ENCODE results near the gene ASTE1.

ASTE1 gene

DNA sequence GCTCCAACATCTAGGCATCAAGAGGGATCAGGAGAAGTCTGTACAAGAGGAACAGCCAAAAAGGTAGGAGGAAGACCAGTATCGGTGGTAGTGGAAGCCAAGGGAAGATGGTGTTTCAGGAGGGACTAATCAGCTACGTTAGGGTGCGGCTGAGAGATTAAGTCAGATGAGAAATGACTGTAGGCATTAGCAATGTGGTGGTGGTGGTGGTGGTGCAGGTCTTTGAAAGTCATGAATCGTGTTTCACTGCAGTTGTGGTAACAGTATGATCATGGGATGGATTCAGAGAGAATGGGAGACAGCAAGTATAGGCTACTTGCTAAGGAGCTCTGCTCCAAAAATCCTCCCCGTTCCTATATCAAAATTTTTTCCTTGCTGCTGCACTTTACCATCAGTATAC is 35.5 kb downstream of the ASTE1 start:
- TF ChIP-seq, protein P1, sequence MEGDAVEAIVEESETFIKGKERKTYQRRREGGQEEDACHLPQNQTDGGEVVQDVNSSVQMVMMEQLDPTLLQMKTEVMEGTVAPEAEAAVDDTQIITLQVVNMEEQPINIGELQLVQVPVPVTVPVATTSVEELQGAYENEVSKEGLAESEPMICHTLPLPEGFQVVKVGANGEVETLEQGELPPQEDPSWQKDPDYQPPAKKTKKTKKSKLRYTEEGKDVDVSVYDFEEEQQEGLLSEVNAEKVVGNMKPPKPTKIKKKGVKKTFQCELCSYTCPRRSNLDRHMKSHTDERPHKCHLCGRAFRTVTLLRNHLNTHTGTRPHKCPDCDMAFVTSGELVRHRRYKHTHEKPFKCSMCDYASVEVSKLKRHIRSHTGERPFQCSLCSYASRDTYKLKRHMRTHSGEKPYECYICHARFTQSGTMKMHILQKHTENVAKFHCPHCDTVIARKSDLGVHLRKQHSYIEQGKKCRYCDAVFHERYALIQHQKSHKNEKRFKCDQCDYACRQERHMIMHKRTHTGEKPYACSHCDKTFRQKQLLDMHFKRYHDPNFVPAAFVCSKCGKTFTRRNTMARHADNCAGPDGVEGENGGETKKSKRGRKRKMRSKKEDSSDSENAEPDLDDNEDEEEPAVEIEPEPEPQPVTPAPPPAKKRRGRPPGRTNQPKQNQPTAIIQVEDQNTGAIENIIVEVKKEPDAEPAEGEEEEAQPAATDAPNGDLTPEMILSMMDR (IDR thresholded peaks at IDR 0.05; ENCODE audit: low read depth, low read length), result no peak
- H3K4me3 ChIP-seq (replicated peaks in 1 of 2; ENCODE audit: low read depth in 2 of 2, low read length in 2 of 2), result no peak overlapping the region
- DNase-seq (ENCODE audit: low read depth in 2 of 2), result no peak

DNA sequence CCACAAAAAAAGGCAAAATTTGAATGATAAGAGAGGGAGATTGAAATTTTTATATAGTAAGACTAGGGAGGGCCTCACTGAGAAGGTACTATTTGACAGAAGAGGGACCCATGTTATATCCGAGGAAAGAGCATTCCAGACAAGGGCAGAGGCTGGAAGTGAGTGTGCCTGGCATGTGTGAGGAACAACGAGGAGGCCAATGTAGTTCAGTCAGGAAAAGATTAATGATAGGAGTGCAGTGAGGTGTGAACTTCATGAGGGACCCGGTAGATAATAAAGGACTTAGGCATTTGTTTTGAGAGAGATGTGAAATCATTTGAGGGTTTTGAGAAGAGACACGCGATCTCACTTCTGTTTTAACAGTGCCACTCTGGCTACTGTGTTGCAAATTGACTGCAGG is 36.3 kb downstream of the ASTE1 start:
- no peak for DNase-seq (ENCODE audit: low read depth in 2 of 2)
- TF ChIP-seq, protein P1 (IDR thresholded peaks at IDR 0.05; ENCODE audit: low read depth, low read length), result no peak

DNA sequence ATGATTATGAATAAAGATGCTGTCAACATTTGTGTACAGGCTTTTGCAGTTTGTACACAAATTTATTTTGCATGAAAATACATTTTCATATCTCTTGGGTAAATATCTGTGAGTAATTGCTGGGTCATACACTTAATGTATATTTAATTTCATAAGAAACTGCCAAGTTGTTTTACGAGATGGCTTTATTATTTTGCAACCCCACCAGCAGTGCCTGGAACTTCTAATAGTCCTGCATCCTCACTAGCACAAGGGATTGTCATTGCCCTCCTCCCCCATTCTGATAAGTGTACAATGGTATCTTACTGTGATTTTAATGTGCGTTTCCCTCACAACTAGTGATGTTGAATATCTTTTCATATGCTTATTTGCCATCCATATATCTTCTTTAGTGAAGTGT is 45.2 kb downstream of the ASTE1 start:
- DNase-seq (ENCODE audit: low read depth in 2 of 2), result no peak
- TF ChIP-seq, protein P1 (IDR thresholded peaks at IDR 0.05; ENCODE audit: low read depth, low read length), result no peak
- no peak overlapping the region for H3K4me3 ChIP-seq (replicated peaks in 1 of 2; ENCODE audit: low read depth in 2 of 2, low read length in 2 of 2)

More for the DNA sequence above, 36.3 kb downstream of the ASTE1 start:
- H3K4me3 ChIP-seq (replicated peaks in 1 of 2; ENCODE audit: low read depth in 2 of 2, low read length in 2 of 2), result no peak overlapping the region

DNA sequence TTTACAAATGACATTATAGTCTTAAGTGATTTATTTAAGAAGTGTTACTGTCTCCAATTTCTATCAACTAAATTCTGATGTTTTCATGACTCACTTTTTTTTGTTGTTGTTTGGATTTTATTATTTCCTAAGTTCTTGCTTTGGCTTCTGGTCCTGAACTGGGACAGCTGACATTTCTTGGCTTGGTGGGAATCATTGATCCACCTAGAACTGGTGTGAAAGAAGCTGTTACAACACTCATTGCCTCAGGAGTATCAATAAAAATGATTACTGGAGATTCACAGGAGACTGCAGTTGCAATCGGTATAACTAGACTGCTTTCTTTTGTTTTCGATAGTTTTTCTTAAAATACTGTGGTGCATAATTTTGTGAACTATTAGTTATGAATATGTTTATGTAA is 47.5 kb downstream of the ASTE1 start:
- TF ChIP-seq, protein P1 (IDR thresholded peaks at IDR 0.05; ENCODE audit: low read depth, low read length), result no peak
- no peak for DNase-seq (ENCODE audit: low read depth in 2 of 2)
- no peak overlapping the region for H3K4me3 ChIP-seq (replicated peaks in 1 of 2; ENCODE audit: low read depth in 2 of 2, low read length in 2 of 2)

DNA sequence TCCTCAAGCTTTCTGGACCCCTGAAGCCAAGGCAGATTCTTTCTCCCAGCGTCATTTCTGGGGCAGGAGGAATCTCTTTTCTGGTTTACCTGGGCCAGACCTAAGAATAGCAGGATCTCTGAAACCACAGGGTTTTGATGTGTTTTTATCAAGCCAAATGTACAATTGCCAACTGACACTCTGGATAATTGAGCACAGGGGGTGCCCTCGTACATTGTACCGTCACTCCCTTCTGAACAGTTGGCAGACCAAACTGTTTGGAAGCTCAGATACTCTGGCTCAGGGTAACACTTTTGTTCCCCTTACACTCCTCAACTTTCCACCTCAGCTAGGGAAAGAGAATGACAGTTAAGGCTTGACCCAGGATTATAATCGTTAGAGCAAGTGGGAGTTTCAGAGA is 49.9 kb downstream of the ASTE1 start:
- no peak overlapping the region for H3K4me3 ChIP-seq (replicated peaks in 1 of 2; ENCODE audit: low read depth in 2 of 2, low read length in 2 of 2)
- TF ChIP-seq, protein P1 (IDR thresholded peaks at IDR 0.05; ENCODE audit: low read depth, low read length), result no peak
- no peak for DNase-seq (ENCODE audit: low read depth in 2 of 2)

DNA sequence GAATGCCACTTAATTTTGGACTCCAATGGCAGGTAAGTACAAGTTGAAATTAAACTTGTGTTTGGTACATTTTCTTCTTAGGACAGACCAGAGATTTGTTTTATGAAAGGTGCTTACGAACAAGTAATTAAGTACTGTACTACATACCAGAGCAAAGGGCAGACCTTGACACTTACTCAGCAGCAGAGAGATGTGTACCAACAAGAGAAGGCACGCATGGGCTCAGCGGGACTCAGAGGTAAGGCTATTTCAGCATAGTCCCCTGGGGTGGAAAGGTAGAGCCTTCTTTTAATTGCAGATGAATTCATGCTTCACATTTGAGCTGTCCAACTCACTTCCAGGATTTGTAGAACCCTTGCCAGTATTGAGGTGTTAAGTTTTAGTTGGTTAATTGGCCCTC is 51.4 kb downstream of the ASTE1 start:
- TF ChIP-seq, protein P1 (IDR thresholded peaks at IDR 0.05; ENCODE audit: low read depth, low read length), result no peak
- no peak for DNase-seq (ENCODE audit: low read depth in 2 of 2)
- no peak overlapping the region for H3K4me3 ChIP-seq (replicated peaks in 1 of 2; ENCODE audit: low read depth in 2 of 2, low read length in 2 of 2)

DNA sequence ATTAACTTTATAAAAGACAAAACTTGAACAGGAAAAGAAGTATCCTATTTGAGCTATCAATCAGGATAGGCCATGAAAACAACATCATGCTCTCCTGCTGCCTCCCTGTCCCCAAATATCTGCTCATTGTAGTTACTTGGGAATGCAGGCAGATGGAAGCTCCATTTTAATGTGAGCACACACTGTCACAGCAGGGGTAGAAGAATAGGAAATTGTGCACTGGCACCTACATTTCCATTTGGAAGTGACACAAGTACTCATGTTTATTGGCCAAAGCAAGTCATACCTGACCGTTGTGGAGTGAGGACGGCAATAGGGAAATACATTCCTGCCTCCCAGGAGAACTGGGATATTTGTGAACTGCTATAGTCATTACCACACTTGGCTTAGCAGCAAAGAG is 52.4 kb downstream of the ASTE1 start:
- TF ChIP-seq, protein P1 (IDR thresholded peaks at IDR 0.05; ENCODE audit: low read depth, low read length), result no peak
- DNase-seq (ENCODE audit: low read depth in 2 of 2), result no peak
- H3K4me3 ChIP-seq (replicated peaks in 1 of 2; ENCODE audit: low read depth in 2 of 2, low read length in 2 of 2), result no peak overlapping the region

Data from cardiac fibroblast (primary cell).